HEK293 (cell line): ENCODE data around the gene PDZD2.

Experiments used
- CTCF ChIP-seq: fragments of 450-650 bp; formaldehyde crosslinking; IDR thresholded peaks from 2 replicates; pipeline ENCODE4 v1.5.1; 2016; ENCODE audit warnings: missing biosample characterization, missing genetic modification characterization
- TF ChIP-seq, protein P1 (sequence below): fragments of 450-650 bp; formaldehyde crosslinking; IDR thresholded peaks from 2 replicates; pipeline ENCODE4 v1.5.1; 2016; ENCODE audit warnings: missing biosample characterization, missing genetic modification characterization
- TF ChIP-seq, protein P2 (sequence below): fragments of 450-650 bp; formaldehyde crosslinking; IDR thresholded peaks from 2 replicates; pipeline ENCODE4 v1.5.1; 2016; ENCODE audit warnings: missing biosample characterization, missing genetic modification characterization

- TF ChIP-seq CTCF (tag by site-specific recombination), result no peak
- TF ChIP-seq, protein P1, sequence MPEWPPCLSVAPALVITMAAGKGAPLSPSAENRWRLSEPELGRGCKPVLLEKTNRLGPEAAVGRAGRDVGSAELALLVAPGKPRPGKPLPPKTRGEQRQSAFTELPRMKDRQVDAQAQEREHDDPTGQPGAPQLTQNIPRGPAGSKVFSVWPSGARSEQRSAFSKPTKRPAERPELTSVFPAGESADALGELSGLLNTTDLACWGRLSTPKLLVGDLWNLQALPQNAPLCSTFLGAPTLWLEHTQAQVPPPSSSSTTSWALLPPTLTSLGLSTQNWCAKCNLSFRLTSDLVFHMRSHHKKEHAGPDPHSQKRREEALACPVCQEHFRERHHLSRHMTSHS (tag by site-specific recombination), result no peak
- TF ChIP-seq, protein P2, sequence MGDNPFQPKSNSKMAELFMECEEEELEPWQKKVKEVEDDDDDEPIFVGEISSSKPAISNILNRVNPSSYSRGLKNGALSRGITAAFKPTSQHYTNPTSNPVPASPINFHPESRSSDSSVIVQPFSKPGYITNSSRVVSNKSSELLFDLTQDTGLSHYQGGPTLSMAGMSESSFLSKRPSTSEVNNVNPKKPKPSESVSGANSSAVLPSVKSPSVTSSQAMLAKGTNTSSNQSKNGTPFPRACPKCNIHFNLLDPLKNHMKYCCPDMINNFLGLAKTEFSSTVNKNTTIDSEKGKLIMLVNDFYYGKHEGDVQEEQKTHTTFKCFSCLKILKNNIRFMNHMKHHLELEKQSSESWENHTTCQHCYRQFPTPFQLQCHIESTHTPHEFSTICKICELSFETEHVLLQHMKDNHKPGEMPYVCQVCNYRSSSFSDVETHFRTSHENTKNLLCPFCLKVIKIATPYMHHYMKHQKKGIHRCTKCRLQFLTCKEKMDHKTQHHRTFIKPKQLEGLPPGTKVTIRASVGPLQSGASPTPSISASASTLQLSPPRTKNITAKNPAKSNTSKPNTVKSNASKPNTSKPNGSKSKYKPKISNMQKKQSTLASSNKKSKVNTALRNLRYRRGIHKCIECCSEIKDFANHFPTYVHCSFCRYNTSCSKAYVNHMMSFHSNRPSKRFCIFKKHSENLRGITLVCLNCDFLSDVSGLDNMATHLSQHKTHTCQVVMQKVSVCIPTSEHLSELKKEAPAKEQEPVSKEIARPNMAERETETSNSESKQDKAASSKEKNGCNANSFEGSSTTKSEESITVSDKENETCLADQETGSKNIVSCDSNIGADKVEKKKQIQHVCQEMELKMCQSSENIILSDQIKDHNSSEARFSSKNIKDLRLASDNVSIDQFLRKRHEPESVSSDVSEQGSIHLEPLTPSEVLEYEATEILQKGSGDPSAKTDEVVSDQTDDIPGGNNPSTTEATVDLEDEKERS (tag by site-specific recombination), result no peak
Observed at GRCh38 chr5:32000731-32001130, 361.8 kb downstream of the PDZD2 start.
